CD4-positive, alpha-beta T cell treated with Interleukin-12 subunit alpha and Interleukin-12 subunit beta, for 1 hour (primary cell): ENCODE results near the gene MOK.

Experiments
- DNase-seq: peaks from one replicate; pipeline ENCODE4 v3.0.0-alpha.2; 2020

The MOK gene

DNA sequence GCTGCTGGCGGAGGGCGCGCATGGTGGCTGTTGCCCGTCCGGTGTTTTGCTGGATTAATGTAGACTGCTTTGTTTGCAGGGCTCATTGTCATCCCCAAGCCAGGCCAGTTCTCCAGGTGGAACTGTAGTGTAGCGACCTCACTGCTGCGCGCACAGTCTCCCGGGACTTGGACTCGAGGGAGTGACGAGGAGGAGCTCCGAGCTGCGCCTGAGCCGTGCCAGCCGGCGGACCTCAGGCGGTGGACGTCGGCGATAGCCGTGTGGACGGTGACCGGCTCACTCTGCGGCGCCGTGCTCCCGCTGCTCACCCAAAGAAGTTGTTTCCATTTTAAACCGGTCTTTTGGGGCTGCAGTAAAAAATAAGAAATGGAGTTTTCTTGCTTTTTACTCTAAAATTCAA is 82.2 kb downstream of the MOK start:
- no peak for DNase-seq

DNA sequence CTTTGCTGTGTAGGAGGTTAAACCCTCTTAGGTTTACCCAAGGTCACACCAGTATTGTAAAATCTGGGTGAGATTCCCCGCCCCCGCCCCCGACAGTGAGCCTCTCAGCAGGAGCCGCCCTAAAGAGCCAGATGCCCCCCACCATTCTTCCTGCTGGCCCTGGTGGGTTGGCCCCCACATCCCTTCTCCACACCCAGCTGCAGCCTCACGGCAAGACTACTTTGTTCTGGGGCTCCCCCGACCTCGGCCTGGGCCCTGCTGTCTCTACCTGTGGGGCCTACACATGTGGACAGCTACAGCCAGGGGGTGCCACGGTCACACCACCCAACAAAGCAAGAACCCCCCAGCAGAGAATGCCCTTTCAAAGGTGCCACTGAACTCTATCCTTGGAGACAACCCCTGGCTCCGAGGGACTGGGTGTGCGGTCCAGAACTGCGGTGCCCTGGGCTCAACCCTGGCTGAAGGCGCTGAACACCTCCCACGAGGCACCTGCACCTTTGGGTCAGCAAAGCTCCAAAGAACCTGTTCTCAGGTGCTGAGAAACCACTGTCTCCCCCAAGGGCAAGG is 82.9 kb downstream of the MOK start:
- DNase-seq = no peak

DNA sequence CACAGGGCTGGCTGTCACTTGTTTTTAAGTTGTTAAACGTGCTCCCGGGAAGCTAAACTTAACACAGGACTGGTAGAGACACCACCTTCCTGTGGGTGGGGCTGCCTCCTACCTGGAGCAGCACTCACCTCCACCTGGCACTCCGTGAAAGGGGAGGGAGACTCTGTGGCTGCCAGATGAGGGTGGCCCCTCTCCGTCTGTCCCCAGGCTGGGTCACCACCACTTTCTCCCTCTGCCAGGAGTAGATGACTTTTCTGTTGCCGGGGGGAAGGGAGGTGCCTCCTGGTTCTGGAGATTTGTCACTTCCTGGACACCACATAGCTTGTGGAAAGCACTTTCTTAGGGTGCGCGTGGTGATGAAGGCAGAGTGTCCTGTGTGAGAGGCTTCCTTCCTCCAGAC is 83.9 kb downstream of the MOK start:
- DNase-seq = no peak

DNA sequence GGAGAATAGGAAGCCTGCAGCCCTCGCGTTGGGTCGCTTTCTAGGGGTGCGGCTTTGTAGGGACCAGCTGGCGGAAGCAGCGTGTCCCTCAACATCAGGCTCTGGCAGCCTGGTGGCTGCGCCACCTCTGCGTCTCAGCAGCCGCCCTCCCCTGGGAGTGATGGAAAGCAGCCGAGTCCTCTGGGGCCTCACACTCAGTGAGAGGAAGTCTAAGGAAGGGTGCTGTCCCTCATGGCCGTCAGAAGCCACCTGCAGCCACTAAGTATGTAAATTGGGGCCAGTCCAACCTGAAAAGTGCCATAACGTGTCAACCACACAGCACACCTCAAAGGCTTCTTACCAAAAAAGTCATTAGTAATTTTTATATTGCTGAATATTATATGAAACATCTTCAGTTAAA is 84.9 kb downstream of the MOK start:
- no peak for DNase-seq

DNA sequence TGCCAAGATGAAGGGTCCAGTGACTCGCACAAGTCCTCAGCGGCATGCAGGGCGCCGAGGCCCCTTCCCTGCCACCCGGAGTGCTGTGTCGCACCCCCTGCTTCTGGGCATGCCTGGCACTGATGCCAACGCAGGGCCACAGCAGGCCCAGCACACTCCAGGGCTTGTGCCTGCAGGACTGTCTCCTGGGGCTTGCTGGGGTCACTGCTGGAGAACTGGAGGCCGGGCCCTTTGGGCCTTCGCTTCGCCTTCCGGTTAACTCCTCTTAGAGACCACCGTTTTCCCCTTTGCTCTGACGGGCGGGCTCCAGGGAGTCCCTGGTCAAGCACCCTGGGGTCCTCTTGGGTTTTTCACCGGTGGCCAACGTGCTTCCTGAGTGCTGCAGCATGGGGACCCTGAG is 85.6 kb downstream of the MOK start:
- DNase-seq = no peak

DNA sequence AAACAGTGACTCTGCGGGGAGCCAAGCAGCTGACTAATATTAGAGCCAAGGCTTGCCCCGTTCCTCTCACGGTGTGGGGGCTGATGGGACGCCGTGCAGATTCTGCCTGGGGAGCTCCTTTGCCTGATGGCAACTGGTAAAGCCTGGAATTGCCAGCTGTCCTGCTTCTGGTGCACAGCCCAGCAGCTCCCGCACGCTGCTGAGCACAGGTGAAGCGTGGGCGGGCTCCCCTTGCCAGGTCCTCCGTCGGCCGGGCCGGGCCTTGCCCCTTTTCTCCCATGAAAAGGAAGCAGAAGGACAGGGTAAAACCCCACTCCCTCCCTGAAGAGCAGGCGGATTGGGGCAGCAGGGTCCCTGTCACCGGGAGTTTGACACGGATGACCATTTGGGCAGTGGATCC is 86.3 kb downstream of the MOK start:
- DNase-seq = no peak

DNA sequence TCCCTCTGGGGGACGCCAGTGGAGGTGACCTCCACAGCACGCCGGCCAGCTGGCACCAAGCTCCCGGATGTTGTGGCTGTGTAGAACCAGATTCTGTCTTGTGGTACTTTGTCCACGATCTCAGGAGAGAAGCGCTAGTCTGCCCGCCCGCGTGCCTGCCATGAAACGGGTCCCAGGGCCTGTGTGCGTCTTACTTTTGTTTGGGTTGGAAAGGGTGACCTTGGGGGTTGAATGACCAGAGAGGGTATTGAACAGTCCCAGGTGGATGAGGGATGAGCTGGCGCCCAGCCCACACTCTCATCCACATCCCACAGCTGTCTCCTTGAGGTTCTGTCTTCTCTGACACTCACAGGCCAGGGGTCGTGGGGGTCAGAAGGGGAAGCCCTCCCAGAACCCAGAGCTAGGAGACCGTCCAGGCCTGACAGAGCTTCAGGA is 87.0 kb downstream of the MOK start:
- DNase-seq = no peak

DNA sequence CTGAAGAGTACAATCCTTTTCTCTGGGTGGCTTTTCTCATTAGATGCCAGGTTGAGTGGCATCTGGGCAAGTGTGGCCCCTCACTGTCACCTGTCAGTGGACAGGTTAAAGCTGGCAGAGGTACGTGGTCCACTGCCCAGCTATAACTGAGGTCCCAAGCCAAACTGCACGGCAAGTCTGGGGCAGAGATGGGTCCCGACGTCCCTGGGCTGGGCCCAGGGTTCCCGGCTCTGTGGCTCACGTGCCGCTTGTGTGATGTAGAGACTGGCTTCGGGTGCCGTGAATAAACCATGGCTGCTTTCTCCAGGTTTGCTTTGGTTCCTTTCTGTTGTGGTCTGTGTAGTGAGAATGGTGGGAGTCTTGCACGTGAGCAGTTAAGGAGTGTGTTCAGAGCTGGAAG is 87.6 kb downstream of the MOK start:
- DNase-seq = no peak

DNA sequence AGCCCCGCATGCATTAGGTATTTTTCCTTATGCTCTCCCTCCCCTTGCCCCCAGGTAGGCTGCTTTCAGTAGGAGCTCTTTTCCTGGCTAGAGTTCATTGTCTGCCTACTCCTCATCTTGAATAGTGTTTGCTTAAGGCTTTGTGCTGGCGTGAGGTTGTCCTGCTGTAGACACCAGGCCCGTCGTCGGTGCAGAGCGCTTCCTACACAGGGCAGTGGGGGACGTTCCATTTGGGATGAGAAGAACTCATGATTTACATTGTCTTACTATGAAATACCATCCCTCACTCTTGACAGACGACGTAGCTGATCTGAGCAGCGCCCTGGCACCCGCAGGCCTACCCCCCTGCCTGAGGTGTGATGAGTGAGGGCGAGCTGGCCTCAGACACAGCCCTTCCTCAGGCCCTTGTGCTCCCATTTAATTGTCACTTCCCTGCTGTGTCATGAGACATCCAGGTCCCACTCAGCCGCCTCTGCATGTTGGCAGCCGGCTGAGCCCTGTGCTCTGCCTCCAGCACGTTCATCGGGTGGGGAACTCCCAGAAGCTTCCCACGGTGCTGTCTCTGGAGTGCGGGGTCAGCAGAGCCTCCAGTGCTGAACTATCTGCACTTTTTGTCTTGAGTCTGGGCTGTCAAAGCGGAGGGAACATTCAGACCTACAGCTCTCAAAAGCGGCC is 89.3 kb downstream of the MOK start:
- no peak for DNase-seq

DNA sequence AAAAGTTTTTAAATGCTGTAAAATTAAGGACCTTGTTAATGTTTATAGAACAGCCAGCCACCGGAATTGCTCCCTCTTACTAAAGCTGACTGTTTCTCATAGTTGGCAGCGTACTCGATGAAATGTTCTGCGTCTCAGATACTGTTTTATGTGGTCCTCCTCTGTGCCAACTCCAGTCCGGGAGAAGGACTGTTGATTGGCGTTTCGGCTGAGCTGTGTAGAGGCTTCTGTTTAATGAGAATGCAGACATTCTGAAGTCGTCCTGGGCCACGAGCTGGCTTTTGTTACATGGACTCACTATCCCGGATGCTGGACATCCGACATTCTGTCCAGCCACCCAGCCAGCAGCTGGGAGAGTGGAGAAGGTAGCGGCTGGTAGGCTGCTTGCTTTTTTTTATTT is 89.9 kb downstream of the MOK start:
- DNase-seq = no peak

DNA sequence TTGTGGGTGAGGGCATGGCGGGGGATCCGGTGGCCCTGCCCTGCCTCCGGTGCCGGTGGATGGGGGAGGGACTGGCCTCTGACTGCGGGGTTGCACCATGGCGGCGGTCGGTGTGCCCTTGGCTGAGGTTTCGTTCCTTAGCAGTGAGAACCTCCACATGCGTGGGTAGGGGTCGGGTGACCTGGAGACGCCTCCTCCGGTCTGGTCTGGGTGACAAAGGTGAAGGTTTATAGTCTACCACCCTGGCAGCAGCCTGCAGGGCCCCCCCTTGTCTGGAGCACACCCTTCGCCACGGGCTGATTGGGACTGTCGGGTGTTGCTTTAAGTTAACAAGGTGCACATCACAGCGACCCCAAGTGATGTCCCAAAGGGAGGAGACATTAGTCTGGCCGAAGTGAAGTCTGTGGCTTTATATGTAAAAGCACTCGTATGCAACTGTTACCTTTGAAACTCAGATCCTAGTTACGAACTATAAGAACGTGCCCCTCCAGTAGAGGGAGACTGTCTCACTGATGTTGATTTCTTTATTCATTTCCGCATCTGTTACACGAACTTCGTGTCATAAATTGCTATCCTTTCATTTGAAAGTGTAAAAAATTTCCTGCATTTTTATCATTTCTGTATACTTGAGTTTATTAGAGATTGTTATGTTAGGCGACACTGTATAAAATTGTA is 90.8 kb downstream of the MOK start:
- DNase-seq = no peak

DNA sequence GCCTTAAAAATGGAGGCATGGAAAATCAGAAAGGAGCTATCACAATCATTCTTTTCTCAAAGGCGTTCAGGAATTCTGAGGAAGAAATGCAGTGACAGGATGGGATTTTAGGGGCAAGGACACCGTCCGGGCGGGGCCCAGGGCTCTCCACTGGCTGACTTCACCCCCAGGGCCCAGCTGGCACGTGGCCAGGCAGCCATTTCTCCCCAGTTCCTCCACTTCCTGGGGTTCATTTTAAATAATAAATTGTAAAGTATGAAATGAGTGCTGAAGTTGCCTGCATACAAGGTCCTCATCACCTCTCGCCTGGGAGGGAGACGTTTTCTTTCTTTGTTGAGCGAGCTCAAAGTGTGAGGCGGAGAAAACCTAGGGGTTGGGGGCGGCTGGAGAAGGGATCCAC is 91.5 kb downstream of the MOK start:
- no peak for DNase-seq

DNA sequence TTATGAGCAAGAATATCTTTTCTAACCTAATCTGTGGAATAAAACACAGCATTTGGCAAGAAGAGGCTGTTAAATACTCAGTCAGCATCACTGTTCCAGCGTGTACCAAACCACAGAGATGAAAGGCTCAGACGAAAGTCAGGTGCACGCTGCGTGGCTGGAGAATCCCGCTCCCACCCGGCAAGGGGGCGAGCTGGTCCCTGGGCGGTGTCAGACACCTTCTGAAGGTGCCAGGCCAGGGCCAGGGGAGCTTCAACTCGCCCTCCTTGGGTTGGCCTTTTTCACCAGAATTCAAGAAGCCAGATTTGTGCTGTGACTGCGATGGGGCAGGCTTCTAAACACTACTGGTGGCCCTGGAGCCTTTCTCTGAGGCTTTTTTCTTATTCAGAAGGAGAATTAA is 92.1 kb downstream of the MOK start:
- no peak for DNase-seq

DNA sequence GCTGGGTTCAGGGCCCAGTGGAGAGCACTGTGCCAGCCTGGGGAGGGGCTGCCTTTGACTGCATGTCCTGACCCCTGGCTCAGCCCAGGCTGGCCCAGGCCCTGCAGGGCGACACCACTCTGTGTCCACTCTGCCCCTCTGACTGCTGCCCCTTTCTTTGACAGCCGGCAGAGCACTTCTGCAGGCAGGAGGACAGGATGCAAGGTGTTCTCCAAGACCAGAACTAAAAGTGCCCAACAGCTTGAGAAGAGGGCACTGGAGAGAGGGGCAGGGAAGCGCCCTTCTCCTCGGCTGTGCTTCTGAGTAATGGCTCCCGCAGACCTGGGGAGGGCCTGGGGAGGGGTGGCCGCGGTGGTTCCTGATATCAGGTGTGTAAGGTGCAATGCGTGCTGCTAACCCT is 92.6 kb downstream of the MOK start:
- DNase-seq = no peak

DNA sequence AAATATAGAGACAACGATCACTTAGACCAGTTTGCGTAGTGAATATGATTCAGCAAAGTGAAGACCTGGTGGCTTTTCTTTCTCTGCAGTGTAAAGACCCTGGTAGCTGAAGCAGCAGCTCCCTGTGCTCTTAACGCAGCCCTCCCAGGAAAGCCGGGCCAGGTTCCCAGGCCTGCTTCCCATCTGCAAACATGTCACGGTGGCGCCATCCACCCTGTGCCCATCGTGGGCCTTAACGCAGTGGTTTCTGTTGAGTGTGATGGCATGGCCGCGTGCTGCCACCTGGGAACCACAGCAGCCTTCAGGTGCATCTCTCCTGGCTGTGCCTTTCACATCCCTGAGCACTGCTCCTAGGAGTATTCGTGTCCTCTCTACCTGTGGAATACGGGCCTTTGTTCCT is 93.7 kb downstream of the MOK start:
- no peak for DNase-seq

DNA sequence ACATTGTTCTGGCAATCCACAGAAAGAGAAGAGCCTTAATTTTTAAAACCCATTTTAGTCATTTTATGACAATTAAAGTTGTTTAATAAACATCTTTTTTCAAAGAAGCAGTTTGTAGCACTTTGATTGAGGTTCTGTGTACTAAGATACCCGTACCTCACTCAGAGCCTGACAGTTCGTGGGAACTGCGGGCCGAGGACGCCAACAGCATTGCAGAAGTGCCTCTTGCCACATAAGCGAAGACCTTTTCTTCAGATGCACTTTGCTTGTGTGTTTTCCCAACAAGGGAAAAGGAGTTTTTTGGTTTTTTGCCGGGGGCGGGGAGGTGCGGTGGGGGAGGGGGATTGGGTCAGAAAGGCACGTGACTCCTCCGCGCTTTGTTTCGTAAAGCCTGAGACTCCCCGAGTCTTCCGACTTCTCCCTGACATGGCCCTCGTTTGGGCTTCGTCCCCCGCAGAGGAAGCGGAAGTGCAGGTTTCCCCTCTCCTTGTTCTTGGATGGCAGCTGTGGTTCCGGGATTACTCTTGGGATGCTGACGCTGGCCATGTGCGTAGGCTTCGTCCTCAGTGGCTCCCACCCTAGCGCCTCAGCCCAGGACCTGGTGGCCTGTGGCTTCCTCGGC is 94.4 kb downstream of the MOK start:
- no peak for DNase-seq

DNA sequence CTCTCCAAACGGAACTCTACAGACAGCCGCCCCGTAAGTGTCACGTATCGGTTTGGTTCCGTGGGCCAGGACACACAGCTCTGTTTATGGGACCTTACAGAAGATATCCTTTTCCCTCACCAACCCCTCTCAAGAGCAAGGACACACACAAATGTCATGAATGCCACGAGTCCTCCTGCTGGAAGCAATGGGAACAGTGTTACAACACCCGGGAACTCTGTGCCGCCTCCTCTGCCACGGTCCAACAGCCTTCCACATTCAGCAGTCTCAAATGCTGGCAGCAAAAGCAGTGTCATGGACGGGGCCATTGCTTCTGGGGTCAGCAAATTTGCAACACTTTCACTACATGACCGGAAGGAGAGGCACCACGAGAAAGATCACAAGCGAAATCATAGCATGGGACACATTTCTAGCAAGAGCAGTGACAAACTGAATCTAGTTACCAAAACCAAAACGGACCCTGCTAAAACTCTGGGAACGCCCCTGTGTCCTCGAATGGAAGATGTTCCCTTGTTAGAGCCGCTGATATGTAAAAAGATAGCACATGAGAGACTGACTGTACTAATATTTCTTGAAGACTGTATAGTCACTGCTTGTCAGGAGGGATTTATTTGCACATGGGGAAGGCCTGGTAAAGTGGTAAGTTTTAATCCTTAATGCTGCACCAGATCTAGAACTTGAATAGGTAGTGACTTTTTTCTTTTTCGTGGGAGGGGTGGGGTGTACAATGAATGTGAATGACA is 95.6 kb downstream of the MOK start:
- no peak for DNase-seq

DNA sequence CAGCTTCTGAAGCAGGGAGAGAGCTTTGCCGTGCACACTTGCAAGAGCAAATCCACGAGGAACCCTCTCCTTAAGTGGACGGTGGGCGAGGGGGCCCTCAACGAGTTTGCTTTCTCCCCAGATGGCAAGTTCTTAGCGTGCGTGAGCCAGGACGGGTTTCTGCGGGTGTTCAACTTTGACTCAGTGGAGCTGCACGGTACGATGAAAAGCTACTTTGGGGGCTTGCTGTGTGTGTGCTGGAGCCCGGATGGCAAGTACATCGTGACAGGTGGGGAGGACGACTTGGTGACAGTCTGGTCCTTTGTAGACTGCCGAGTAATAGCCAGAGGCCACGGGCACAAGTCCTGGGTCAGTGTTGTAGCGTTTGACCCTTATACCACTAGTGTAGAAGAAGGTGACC is 96.2 kb downstream of the MOK start:
- no peak for DNase-seq

DNA sequence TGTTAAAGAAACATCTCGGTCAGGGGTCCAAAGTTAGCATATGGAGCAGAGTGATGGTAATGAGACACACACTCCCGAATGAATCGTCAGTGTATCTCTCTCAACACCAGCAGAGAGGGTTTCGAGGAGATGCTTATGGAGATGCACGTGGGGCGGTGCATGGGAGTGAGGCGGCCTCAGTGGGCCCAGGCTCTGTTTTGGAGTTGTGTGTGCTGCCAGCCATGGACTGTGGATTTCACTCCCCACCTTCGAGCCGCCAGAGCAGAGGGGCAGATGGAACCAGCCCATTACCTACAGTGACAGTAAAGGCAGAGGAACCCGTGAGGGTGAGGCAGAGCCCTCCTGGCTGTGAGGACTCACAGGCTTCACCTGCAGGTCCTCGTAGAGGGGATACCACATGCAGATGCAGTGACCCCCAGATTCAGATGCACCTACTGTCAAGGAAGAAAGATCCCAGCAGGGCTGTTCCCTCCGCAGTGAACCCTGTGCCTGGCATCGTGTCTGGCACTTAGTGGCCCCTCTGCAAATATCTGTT is 97.1 kb downstream of the MOK start:
- DNase-seq = no peak

DNA sequence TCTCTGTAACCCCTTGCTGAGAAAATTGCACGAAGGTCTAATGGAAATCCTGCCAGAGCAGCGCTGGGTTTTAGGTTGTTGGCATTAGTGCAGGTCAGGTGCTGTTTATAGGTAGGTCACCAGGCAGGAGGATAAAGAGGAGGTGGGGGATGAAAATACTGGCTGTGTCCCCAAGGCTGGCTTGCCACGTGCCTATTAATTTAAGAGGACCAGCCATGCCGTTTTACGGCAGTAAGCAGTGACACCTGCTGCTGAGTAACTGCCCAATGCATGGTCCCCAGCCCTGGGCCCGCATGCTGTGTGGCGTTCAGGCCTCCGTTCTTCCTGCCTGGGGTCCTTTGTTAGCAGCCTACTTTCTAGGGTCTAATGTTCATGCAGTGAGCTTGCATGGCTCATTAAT is 98.0 kb downstream of the MOK start:
- no peak for DNase-seq

DNA sequence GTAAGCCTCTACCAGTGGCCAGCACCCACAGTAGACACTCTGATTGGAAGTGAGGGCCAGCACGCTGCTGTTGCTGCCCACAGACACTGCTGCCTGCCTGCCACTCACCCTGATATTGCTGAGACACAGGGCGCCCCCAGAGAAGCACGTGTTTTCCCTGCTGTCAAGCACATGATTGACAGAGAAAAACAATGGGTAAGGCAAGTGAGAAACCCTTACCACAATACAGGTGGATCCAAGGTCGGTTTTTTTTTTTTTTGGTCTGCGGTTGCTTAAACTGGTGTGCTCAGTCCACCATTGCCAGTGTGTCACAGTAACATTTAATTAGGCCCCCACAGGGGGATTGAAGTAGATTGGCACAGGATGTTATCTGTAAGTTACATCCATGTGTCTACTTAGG is 99.4 kb downstream of the MOK start:
- no peak for DNase-seq

DNA sequence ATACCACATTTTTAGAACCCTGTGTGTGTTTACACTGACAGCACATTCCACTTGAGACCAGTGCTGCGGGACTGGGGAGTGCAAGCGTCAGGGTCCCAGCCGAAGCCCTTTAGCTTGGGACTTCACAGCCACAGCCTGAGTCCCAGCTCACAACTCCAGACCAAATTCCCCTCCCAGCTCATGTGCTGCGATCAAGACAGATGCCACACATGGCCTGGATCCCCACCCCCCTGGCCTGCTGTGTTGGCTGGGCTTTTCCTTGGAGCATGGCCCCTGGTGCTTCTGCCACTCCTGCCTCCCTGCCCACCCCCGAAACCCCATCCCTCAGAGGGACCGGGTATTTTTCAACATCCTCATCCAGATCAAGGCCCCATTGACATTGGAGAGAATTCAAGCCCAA is 101.6 kb downstream of the MOK start:
- DNase-seq = no peak

DNA sequence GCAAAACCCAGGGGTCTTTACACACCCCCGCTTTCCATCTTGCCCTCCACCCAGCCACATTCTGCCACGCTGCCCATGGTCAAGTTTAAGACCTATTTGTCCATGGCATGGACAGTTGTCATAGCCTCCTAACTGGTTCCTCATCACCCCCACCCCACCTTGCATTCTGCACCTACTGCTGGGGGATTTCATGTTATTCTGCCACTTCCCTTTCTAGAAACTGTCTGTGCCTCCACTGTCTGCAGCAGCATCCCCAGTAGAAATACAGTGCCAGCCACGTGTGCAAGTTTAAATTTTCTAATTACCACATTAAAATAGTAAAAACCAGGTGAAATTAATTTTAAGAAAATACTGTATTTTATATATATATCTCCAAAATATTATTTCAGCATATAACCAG is 102.0 kb downstream of the MOK start:
- no peak for DNase-seq
